ENCODE measurements around the gene ARPC1A. TPM values are rescaled to one million over a fixed set of nuclear protein-coding genes. Genes with fewer than 3 reads are reported as not detected.
"Not testable (repeated sequence)": the region's sequence is repeated elsewhere in the genome, so short reads cannot be mapped to it uniquely, and the experiment has no call there.

Gene ARPC1A
- total and polyA plus RNA-seq, 8 donors, result 92.7 to 158 (median 107) TPM

GRCh38 chr7:99289185-99289584 lies 36.5 kb upstream of the ARPC1A start:
- H3K27me3 ChIP-seq, result no peaks in the 10 kb centered on the region
- H3K36me3 ChIP-seq, result no peaks in the 10 kb centered on the region
- H3K27ac ChIP-seq, result no peak overlapping the region
- no peak for DNase-seq
- no peak overlapping the region for H3K4me3 ChIP-seq
- no peak for ATAC-seq
- intact Hi-C loops (cut with DNase I), result no loop called here
- no peaks in the 10 kb centered on the region for H3K9me3 ChIP-seq
- H3K4me1 ChIP-seq, result no peaks in the 10 kb centered on the region
- TF ChIP-seq CTCF (IDR thresholded peaks at IDR 0.05), result no peak

- H3K4me3 ChIP-seq; H3K4me1 ChIP-seq; H3K36me3 ChIP-seq; intact Hi-C loops (cut with DNase I); H3K27ac ChIP-seq; H3K27me3 ChIP-seq; ATAC-seq; DNase-seq; H3K9me3 ChIP-seq: not testable (repeated sequence)
Observed at GRCh38 chr7:99290148-99290547, 35.5 kb upstream of the ARPC1A start.

- no peaks in the 10 kb centered on the region for H3K9me3 ChIP-seq
- no peaks in the 10 kb centered on the region for H3K27me3 ChIP-seq
- intact Hi-C loops (cut with DNase I), result no loop called here
- H3K4me3 ChIP-seq, result no peak overlapping the region
- no peaks in the 10 kb centered on the region for H3K36me3 ChIP-seq
- ATAC-seq (no peak), DNase-seq (peak in 2 of 4 donors; percentile 0 to 5)
- TF ChIP-seq CTCF (IDR thresholded peaks at IDR 0.05), result no peak
- H3K4me1 ChIP-seq, result no peaks in the 10 kb centered on the region
- H3K27ac ChIP-seq, result no peak overlapping the region
Observed at GRCh38 chr7:99290980-99291607, 34.6 kb upstream of the ARPC1A start.

- Histone ChIP-seq H3K27me3 (no peaks in the 10 kb centered on the region), H3K4me1 (no peaks in the 10 kb centered on the region), H3K36me3 (no peaks in the 10 kb centered on the region), H3K9me3 (no peaks in the 10 kb centered on the region), H3K4me3 (no peak overlapping the region), H3K27ac (no peak overlapping the region)
- intact Hi-C loops (cut with DNase I), result no loop called here
- peak in 1 of 4 donors; percentile 58 for DNase-seq
- no peak for ATAC-seq
- no peak for TF ChIP-seq CTCF (IDR thresholded peaks at IDR 0.05)
Observed at GRCh38 chr7:99292127-99292526, 33.6 kb upstream of the ARPC1A start.

- DNase-seq, result no peak
- no peak for TF ChIP-seq CTCF (IDR thresholded peaks at IDR 0.05)
- no peaks in the 10 kb centered on the region for H3K9me3 ChIP-seq
- H3K27me3 ChIP-seq, result no peaks in the 10 kb centered on the region
- H3K27ac ChIP-seq, result no peak overlapping the region
- no peak overlapping the region for H3K4me3 ChIP-seq
- no peak for ATAC-seq
- no peaks in the 10 kb centered on the region for H3K4me1 ChIP-seq
- no peaks in the 10 kb centered on the region for H3K36me3 ChIP-seq
- intact Hi-C loops (cut with DNase I), result no loop called here
Observed at GRCh38 chr7:99293167-99293566, 32.5 kb upstream of the ARPC1A start.

- Histone ChIP-seq H3K36me3 (no peaks in the 10 kb centered on the region), H3K27me3 (no peaks in the 10 kb centered on the region), H3K9me3 (no peaks in the 10 kb centered on the region), H3K4me3 (no peak overlapping the region), H3K27ac (no peak overlapping the region), H3K4me1 (no peaks in the 10 kb centered on the region)
- ATAC-seq, result no peak
- intact Hi-C loops (cut with DNase I), result no loop called here
- TF ChIP-seq CTCF (IDR thresholded peaks at IDR 0.05), result no peak
- DNase-seq, result no peak
Observed at GRCh38 chr7:99293650-99294049, 32.0 kb upstream of the ARPC1A start.
